Osteocyte (in vitro differentiated cells): ENCODE results near the gene NCLN. TPM values are rescaled to one million over a fixed set of nuclear protein-coding genes. Genes with fewer than 3 reads are reported as not detected.

Source experiments
- DNase-seq: peaks from one replicate; pipeline ENCODE4 v3.0.0; 2021; ENCODE audit warnings: mixed read lengths; ENCODE audit not compliant: unreplicated experiment; ENCODE audit errors: extremely low spot score
- H3K27ac Mint-ChIP-seq: one replicate; pipeline ENCODE4 v1.8.0; 2021; ENCODE audit warnings: mild to moderate bottlenecking, mixed read lengths; ENCODE audit not compliant: unreplicated experiment
- H3K27me3 Mint-ChIP-seq: one replicate; pipeline ENCODE4 v1.8.0; 2021; ENCODE audit warnings: mixed read lengths; ENCODE audit not compliant: unreplicated experiment
- H3K36me3 Mint-ChIP-seq: one replicate; pipeline ENCODE4 v1.8.0; 2021; ENCODE audit warnings: mixed read lengths; ENCODE audit not compliant: unreplicated experiment
- H3K4me1 Mint-ChIP-seq: one replicate; pipeline ENCODE4 v1.8.0; 2021; ENCODE audit warnings: mixed read lengths; ENCODE audit not compliant: unreplicated experiment
- H3K4me3 Mint-ChIP-seq: one replicate; pipeline ENCODE4 v1.8.0; 2021; ENCODE audit warnings: mild to moderate bottlenecking, moderate library complexity, mixed read lengths; ENCODE audit not compliant: unreplicated experiment
- H3K9me3 Mint-ChIP-seq: one replicate; pipeline ENCODE4 v1.8.0; 2021; ENCODE audit warnings: mixed read lengths; ENCODE audit not compliant: unreplicated experiment
- total RNA-seq: library from RNA; stranded (reverse); gene quantifications from 2 replicates; pipeline ENCODE4 v1.2.1, GENCODE V29; 2021
- TF ChIP-seq, protein P1 (sequence below): fragments of 200-600 bp; sonication (generic); IDR thresholded peaks from 2 replicates; pipeline ENCODE4 v1.5.0; 2021; ENCODE audit warnings: antibody characterized with exemption, mild to moderate bottlenecking, moderate library complexity

Gene NCLN
- total RNA-seq, 1 donor from 2014 or later: 61.9 TPM

GRCh38 chr19:3138268-3138667 is 47.5 kb upstream of the NCLN start:
- TF ChIP-seq, protein P1, sequence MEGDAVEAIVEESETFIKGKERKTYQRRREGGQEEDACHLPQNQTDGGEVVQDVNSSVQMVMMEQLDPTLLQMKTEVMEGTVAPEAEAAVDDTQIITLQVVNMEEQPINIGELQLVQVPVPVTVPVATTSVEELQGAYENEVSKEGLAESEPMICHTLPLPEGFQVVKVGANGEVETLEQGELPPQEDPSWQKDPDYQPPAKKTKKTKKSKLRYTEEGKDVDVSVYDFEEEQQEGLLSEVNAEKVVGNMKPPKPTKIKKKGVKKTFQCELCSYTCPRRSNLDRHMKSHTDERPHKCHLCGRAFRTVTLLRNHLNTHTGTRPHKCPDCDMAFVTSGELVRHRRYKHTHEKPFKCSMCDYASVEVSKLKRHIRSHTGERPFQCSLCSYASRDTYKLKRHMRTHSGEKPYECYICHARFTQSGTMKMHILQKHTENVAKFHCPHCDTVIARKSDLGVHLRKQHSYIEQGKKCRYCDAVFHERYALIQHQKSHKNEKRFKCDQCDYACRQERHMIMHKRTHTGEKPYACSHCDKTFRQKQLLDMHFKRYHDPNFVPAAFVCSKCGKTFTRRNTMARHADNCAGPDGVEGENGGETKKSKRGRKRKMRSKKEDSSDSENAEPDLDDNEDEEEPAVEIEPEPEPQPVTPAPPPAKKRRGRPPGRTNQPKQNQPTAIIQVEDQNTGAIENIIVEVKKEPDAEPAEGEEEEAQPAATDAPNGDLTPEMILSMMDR: no peak
- DNase-seq: no peak
- H3K27me3 Mint-ChIP-seq: no peaks in the 10 kb centered on the region
- no peaks in the 10 kb centered on the region for H3K36me3 Mint-ChIP-seq
- no peak overlapping the region for H3K4me3 Mint-ChIP-seq
- H3K9me3 Mint-ChIP-seq: peaks cover 7% of the 10 kb centered on the region
- H3K4me1 Mint-ChIP-seq: peaks cover 12% of the 10 kb centered on the region
- no peak overlapping the region for H3K27ac Mint-ChIP-seq

DNA sequence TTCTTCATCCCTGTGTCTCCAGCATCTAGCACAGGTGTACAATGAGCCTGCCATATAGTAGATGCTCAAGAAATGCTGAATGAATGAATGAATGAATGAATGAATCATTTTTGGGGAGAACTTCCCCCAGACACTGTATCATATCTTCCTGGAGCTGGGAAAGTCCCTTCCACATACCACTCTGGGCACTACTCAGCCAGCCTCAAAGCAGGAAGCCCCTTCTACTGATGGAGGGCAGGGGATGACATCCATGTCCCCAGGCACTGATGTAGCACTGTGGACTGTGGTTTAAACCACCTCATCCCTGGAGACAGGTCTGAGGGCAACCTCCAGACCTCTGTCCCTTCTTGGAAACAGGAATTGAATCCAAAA is 45.1 kb upstream of the NCLN start:
- peaks cover 7% of the 10 kb centered on the region for H3K9me3 Mint-ChIP-seq
- no peaks in the 10 kb centered on the region for H3K27me3 Mint-ChIP-seq
- H3K4me3 Mint-ChIP-seq: no peak overlapping the region
- TF ChIP-seq, protein P1: no peak
- H3K36me3 Mint-ChIP-seq: no peaks in the 10 kb centered on the region
- no peak for DNase-seq
- no peak overlapping the region for H3K27ac Mint-ChIP-seq
- peaks cover 5% of the 10 kb centered on the region for H3K4me1 Mint-ChIP-seq

- Mint-ChIP-seq H3K4me1 (peaks cover 5% of the 10 kb centered on the region), H3K36me3 (no peaks in the 10 kb centered on the region), H3K27ac (no peak overlapping the region), H3K4me3 (no peak overlapping the region), H3K9me3 (peaks cover 7% of the 10 kb centered on the region), H3K27me3 (no peaks in the 10 kb centered on the region)
- TF ChIP-seq, protein P1: no peak
- DNase-seq: no peak
Observed at GRCh38 chr19:3142292-3142670, 43.4 kb upstream of the NCLN start.

GRCh38 chr19:3142781-3143337 is 42.9 kb upstream of the NCLN start:
- no peaks in the 10 kb centered on the region for H3K27me3 Mint-ChIP-seq
- H3K9me3 Mint-ChIP-seq: peaks cover 7% of the 10 kb centered on the region
- TF ChIP-seq, protein P1: no peak
- no peak for DNase-seq
- no peak overlapping the region for H3K4me3 Mint-ChIP-seq
- H3K27ac Mint-ChIP-seq: no peak overlapping the region
- H3K4me1 Mint-ChIP-seq: peaks cover 5% of the 10 kb centered on the region
- no peaks in the 10 kb centered on the region for H3K36me3 Mint-ChIP-seq

DNA sequence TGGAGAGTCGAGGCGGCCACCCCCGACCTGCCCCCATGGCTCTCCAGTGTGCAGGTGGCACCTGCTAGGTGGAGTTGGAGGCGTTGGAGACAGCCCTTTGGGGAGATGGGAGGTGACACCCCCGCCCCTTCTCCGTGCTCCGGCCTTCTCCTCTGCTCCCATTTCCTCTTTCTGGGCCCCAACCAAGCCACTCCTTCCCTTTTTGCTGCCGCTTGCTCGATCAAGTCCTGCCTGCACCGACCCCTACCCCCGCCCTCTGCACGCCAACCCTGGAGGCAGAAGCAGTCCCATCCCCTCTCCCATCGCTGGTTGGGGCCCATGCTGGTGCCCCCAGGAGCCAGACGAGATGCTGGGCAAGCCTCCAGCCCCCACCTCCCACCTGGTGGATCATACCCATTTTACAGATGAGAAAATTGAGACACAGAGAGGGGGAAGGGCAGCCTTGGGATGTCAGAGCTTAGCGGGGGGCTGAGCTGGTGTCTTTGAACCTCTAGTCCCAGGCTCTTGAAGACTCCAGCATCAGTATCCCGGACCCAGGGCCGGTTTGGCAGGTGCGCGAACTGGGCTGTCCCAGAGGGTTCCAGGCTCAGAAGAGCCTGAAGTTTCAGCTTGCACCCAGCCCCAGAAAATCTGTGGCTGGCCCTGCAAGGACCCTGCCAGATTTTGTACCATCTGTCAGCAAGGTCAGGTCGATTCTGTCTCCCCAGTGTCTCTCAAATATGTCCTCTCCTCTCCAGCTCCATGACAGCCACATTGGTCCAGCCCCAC is 39.6 kb upstream of the NCLN start:
- no peaks in the 10 kb centered on the region for H3K27me3 Mint-ChIP-seq

More for the DNA sequence above, 39.6 kb upstream of the NCLN start:
- DNase-seq: no peak
- H3K36me3 Mint-ChIP-seq: no peaks in the 10 kb centered on the region
- H3K9me3 Mint-ChIP-seq: no peaks in the 10 kb centered on the region
- H3K4me1 Mint-ChIP-seq: peaks cover 5% of the 10 kb centered on the region
- H3K27ac Mint-ChIP-seq: no peak overlapping the region
- TF ChIP-seq, protein P1: no peak
- no peak overlapping the region for H3K4me3 Mint-ChIP-seq
